ENCODE measurements around the gene VARS1. TPM values are rescaled to one million over a fixed set of nuclear protein-coding genes. Genes with fewer than 3 reads are reported as not detected.
A peak's percentile ranks its signal among the peaks of the same experiment; 100 is the strongest.

VARS1 gene
- total and polyA plus RNA-seq, 2 of the 8 experiments (the other 6 are each of a cell fraction or from before 2014, with no cell fraction given) = 53.5 to 162 TPM

- TF ChIP-seq PHF8 (conservative IDR thresholded peaks at IDR 0.05; ENCODE audit: low read depth, low read length) (peak; percentile 22), CHD2 (IDR thresholded peaks at IDR 0.05; ENCODE audit: low read length) (no peak), POLR2AphosphoS5 (IDR thresholded peaks at IDR 0.05; ENCODE audit: low read depth, low read length) (peak; percentile 64), CEBPB (IDR thresholded peaks at IDR 0.05; ENCODE audit: low read depth, low read length) (no peak), CBX8 (IDR thresholded peaks at IDR 0.05; ENCODE audit: borderline replicate concordance, low read depth, low read length) (no peak), SP2 (IDR thresholded peaks at IDR 0.05; ENCODE audit: low read length) (no peak), RBBP5 (IDR thresholded peaks at IDR 0.05; ENCODE audit: borderline replicate concordance, low read depth, low read length) (no peak), GABPA (IDR thresholded peaks at IDR 0.05; ENCODE audit: borderline replicate concordance, insufficient read depth, low read length) (no peak), RAD21 (IDR thresholded peaks at IDR 0.05 in 1 of 2, conservative IDR thresholded peaks at IDR 0.05 in 1 of 2; ENCODE audit: low read depth in 2 of 2, low read length in 2 of 2) (no peak), SAP30 (IDR thresholded peaks at IDR 0.05; ENCODE audit: insufficient read depth, insufficient replicate concordance, low read length) (peak; percentile 47), TAF1 (IDR thresholded peaks at IDR 0.05; ENCODE audit: low read depth, low read length) (no peak), RNF2 (IDR thresholded peaks at IDR 0.05; ENCODE audit: borderline replicate concordance, low read depth, low read length, missing control alignments, poor library complexity, severe bottlenecking) (no peak), NRF1 (IDR thresholded peaks at IDR 0.05; ENCODE audit: low read depth, low read length) (no peak), SP1 (IDR thresholded peaks at IDR 0.05; ENCODE audit: low read depth, low read length) (peak; percentile 76; the same call in 1 of the 2 replicates), BRCA1 (IDR thresholded peaks at IDR 0.05; ENCODE audit: low read depth, low read length) (no peak)
Measured at GRCh38 chr6:31814677-31815024, 19.1 kb upstream of the VARS1 start (continued).
